Measurements from ENCODE around the gene ASB16.

DNA sequence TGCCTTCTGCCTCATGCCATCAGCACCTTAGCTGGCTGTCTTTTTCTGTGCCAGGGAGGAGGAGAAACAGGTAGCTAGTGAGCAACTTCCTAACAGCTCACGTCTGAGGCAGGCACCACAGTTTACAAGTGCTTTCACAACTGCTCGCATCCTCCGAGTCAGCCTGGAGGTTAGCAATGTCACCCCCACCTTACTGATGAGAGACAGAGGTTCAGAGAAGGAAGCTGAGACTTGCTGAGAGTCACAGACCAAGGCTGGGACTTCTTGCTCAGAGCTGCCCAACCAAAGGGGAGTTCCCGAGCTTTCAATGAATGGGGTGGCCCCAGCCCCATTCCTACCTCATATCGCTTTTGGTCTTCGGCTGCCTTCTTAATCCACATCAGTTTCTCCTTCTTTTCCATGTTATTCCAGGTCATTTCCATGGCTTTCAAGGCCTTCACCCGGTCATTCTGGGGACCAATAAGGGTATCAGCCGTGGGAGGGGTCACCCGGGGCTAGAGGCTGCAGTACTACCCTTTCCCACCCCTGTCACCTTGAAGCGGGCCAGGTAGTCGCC, 39.4 kb downstream of the ASB16 start:
- TF ChIP-seq CTCF (IDR thresholded peaks at IDR 0.05) (no peak), EZH2 (IDR thresholded peaks at IDR 0.05; ENCODE audit: borderline replicate concordance, insufficient read depth, low read depth, low read length, poor library complexity, severe bottlenecking) (no peak)

Data from B cell (primary cell).